Small intestine (tissue), 7 donors: ENCODE results near the gene ZFP14. TPM values are rescaled to one million over a fixed set of nuclear protein-coding genes. Genes with fewer than 3 reads are reported as not detected.
"Not testable (repeated sequence)": the region's sequence is repeated elsewhere in the genome, so short reads cannot be mapped to it uniquely, and the experiment has no call there.

Experiments
- DNase-seq, 2 donors: peaks; one replicate each; pipeline versions ENCODE4 v3.0.0 to v3.0.0-alpha.2; 2013
- FAIRE-seq: peaks from 2 replicates; lab custom pipeline; 2012; peaks lifted over from hg19 to GRCh38; lab: Jason Lieb, UNC
- H3K27ac ChIP-seq, 3 donors: one replicate each; pipeline ENCODE4 v1.5.1; 2013; ENCODE audit warnings: low read length in 2 of 3, mild to moderate bottlenecking in 2 of 3, control low read depth in 1 of 3, inconsistent platforms in 1 of 3, low read depth in 1 of 3, moderate library complexity in 1 of 3
- H3K27me3 ChIP-seq, 3 donors: one replicate each; pipeline ENCODE4 v1.6.1; 2013; ENCODE audit warnings: low read length in 3 of 3, inconsistent platforms in 1 of 3; ENCODE audit not compliant: control insufficient read depth in 3 of 3, insufficient read depth in 3 of 3
- H3K36me3 ChIP-seq, 3 donors: one replicate each; pipeline ENCODE4 v1.6.1; 2013; ENCODE audit warnings: low read length in 3 of 3, inconsistent platforms in 1 of 3, low read depth in 1 of 3, mild to moderate bottlenecking in 1 of 3, moderate library complexity in 1 of 3; ENCODE audit not compliant: control insufficient read depth in 3 of 3, insufficient read depth in 2 of 3
- H3K4me1 ChIP-seq, 3 donors: one replicate each; pipeline ENCODE4 v1.6.1; 2013; ENCODE audit warnings: low read length in 2 of 3, inconsistent platforms in 1 of 3, low read depth in 1 of 3, mild to moderate bottlenecking in 1 of 3, moderate library complexity in 1 of 3; ENCODE audit not compliant: control insufficient read depth in 3 of 3, insufficient read depth in 2 of 3
- H3K4me3 ChIP-seq, 3 donors: one replicate each; pipeline ENCODE4 v1.5.1; 2013; ENCODE audit warnings: low read length in 3 of 3, control low read depth in 1 of 3, inconsistent platforms in 1 of 3, low read depth in 1 of 3, mild to moderate bottlenecking in 1 of 3, moderate library complexity in 1 of 3
- H3K9me3 ChIP-seq, 2 donors: one replicate each; pipeline ENCODE4 v1.6.1; 2013; ENCODE audit warnings: low read depth in 1 of 2, low read length in 1 of 2; ENCODE audit not compliant: control insufficient read depth in 2 of 2, insufficient read depth in 1 of 2
- WGBS, 3 donors: extraction: QIAGEN DNeasy Blood & Tissue Kit; methylation state at CpG; one replicate each; pipeline ENCODE4 v1.1.7; 2013; 5-methylcytosine and 5-hydroxymethylcytosine counted together
- polyA plus RNA-seq, 4 donors: library from polyadenylated mRNA; stranded (reverse) in 3 of 4; unstranded in 1 of 4; fragments of 200-250 nt in 3 of 4; fragments of 120-200 nt in 1 of 4; gene quantifications; one replicate each; pipeline versions ENCODE4 v1.2.1 to v1.2.3, GENCODE V29; 2013
- donor health status: healthy with polysubstance abuse.
- donor health status: control.
- donor health status: control.
- donor health status: Bipolar disorder and iron deficiency.
- donor health status: healthy.

Gene ZFP14
- polyA plus RNA-seq, 4 donors: 1.1 to 8.5 (median 1.6) TPM

DNA sequence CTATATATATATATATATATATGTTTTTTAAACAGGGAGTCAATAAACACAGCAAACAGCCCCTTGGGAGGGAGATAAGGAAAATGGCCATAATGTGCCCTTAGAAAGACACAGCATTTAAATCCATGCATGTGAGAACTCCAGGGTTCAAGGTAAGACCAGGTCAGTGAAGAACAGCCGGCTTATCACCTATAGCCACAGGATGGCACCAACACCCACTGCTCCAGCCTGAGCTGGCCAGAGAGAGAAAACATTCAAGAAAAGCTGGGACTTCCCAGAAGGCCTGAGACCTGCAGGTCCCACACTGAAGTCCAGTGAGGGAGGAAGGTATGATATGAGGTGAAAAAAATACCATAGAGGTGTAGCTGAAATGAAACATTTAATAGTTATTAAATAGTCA lies 63.8 kb downstream of the ZFP14 start:
- FAIRE-seq, H3K36me3 ChIP-seq, H3K4me1 ChIP-seq, DNase-seq, H3K27ac ChIP-seq, H3K9me3 ChIP-seq, H3K27me3 ChIP-seq, H3K4me3 ChIP-seq: not testable (repeated sequence)
- no CpG with 5 or more reads among the region's 1 CpG for WGBS, 3 donors

DNA sequence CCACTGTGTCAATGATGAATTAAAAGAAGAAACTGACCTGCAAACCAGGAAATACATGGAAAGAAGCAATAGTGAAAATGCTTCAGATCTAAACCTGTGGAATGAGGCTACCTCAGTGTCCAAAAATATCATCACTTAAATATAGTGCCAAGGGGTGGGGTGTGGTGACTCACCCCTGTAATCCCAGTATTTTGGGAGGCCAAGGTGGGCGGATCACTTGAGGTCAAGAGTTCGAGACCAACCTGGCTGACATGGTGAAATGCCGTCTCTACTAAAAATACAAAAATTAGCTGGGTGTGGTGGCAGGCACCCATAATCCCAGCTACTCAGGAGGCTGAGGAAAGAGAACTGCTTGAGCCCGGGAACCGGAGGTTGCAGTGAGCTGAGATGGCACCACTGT lies 64.9 kb downstream of the ZFP14 start:
- FAIRE-seq, H3K36me3 ChIP-seq, H3K27ac ChIP-seq, H3K9me3 ChIP-seq, H3K4me1 ChIP-seq, H3K27me3 ChIP-seq, H3K4me3 ChIP-seq, DNase-seq: not testable (repeated sequence)
- 81 to 95% (median 94%) methylated on average over 4 to 5 of the region's 5 CpGs for WGBS, 3 donors

DNA sequence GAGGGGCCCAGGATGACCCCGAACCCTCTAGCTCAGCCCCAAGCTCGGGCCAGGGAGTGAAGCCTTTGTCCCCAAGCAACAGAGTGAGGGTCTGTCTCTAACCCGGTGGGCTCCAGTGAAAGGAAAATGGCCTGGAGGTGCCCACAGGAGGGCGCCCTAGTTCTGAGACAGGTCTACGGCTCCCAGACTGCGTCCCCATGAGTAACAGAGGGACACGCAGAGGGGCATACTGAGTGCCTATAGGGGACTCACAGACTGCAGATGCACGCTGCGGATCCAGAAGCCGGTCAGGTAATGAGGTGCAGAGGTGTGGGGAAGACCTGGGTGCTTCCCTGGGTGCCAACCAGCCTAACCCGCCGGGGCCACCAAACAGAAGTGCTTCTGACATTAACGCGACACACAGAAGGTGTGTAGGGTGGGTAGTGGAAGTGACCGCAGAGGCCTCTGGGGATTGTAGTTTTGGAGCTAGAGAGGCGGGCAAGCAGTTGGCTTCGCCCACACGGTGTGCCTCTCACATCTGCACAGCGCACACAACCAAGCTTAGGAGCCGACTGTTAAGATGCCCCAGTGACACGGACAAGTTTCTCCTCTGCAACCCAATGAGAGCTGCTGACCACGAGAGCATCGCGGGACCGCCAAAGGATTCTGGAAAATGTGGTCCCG lies 67.8 kb downstream of the ZFP14 start:
- 90 to 98% (median 95%) methylated on average over 5 to 13 of the region's 26 CpGs for WGBS, 3 donors
- not testable (repeated sequence) for H3K4me1 ChIP-seq, FAIRE-seq, H3K9me3 ChIP-seq, H3K4me3 ChIP-seq, H3K27me3 ChIP-seq, H3K36me3 ChIP-seq, H3K27ac ChIP-seq, DNase-seq

DNA sequence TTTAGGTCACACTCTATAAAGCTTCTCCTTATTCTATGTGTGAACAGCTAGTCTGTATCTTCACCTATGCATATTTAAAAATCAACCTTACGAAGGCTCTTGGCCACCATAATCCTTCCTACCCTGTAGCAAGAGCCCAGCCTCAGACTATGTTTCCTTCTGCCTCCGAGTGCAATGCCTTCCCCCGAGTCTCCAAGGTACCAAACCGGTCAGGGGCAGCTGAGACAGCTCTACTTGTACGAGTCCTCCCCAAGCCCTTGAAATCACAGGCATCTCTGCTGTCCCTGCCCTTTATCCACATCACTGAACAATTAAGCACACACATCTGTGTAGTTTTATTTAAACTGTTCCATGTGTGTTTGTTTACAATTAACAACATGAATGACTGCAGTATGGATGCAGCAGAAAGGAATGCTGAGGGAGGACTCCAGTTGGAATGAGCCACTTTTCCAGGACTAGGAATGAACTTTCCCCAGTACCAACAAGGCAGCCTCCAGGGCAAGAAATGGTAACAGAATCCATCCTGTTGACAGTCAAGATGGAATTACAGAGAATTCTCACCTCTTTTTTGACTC lies 68.5 kb downstream of the ZFP14 start:
- not testable (repeated sequence) for H3K27me3 ChIP-seq, H3K4me3 ChIP-seq, H3K36me3 ChIP-seq, H3K4me1 ChIP-seq, DNase-seq, H3K27ac ChIP-seq, FAIRE-seq, H3K9me3 ChIP-seq
- WGBS, 3 donors: 88% methylated on average over 4 to 5 of the region's 5 CpGs; no CpG with 5 or more reads in 1 of the 3 donors

DNA sequence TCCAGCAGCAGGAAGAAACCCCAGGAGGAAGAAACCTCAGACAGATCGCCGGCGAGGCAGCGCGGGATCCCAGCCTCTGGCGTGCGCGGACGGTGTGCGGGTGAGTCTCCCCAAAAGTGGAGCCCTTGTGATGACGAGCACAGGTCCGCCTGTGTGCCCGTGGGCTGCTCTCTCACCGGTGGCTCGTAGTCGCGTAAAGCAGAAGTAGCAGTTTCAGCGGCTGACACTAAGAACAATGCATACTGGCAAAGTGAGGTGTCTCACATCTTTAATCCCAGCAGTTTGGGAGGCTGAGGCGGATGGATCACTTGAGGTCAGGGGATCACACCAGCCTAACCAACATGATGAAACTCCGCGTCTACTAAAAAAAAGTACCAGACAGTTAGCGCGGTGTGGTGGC lies 69.2 kb downstream of the ZFP14 start:
- not testable (repeated sequence) for H3K4me3 ChIP-seq, H3K27me3 ChIP-seq, H3K4me1 ChIP-seq, FAIRE-seq, H3K36me3 ChIP-seq, DNase-seq, H3K9me3 ChIP-seq, H3K27ac ChIP-seq
- WGBS, 3 donors: 75 to 87% (median 83%) methylated on average over 10 to 23 of the region's 23 CpGs

DNA sequence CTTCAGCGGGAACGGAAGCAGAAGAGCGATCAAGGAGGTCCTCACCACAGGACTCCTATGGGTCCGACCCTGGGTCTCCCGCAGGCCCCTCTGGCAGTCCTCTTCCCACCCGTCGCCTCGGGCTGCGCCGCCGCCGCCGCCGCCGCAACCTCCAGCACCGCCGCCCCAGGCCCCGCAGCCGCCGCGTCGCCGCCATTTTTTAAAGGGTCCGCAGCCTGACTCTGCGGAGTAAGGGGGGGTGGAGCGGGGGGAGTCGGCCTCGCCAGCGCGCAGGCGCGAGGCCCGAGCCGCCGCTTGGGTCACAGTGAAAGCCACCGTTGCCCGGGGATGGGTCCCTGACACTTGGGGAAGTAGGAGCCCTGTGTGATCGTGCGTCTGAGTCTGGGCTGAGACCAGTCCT lies 69.7 kb downstream of the ZFP14 start:
- H3K4me1 ChIP-seq, H3K36me3 ChIP-seq, FAIRE-seq, H3K4me3 ChIP-seq, H3K27me3 ChIP-seq, DNase-seq, H3K9me3 ChIP-seq, H3K27ac ChIP-seq: not testable (repeated sequence)
- 56 to 91% (median 89%) methylated on average over 21 to 37 of the region's 39 CpGs for WGBS, 3 donors

DNA sequence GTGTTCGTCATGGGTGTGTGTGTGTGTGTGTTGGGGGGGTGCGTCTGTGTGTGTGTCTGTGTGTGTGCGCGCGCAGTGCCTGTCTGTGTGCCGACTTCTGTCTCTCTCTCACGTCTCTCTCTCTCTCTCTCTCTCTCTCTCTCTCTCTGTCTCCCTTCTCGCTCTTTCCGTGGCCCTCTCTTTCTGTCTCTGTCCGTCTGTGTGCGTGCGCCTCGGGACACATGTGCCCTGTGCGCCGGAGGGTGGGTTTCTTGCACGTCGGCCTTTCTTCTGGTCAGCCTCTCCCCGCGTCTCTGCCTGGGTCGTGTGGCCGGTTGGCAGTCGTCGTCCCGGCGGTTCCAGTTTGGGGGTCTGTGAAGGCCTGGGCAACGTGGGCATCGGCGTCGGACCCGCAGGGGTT lies 86.7 kb downstream of the ZFP14 start:
- not testable (repeated sequence) for FAIRE-seq, H3K27me3 ChIP-seq, H3K4me3 ChIP-seq, H3K4me1 ChIP-seq, H3K27ac ChIP-seq, DNase-seq, H3K9me3 ChIP-seq, H3K36me3 ChIP-seq
- WGBS, 3 donors: 96 to 97% (median 97%) methylated on average over 7 to 12 of the region's 30 CpGs
